ENCODE data around the gene PRTN3. TPM values are rescaled to one million over a fixed set of nuclear protein-coding genes. Genes with fewer than 3 reads are reported as not detected.
"Not testable (repeated sequence)": the region's sequence is repeated elsewhere in the genome, so short reads cannot be mapped to it uniquely, and the experiment has no call there.

The PRTN3 gene
- polyA plus RNA-seq, 12 donors: 0.66 to 12.0 (median 1.3) TPM; not detected in 2

DNA sequence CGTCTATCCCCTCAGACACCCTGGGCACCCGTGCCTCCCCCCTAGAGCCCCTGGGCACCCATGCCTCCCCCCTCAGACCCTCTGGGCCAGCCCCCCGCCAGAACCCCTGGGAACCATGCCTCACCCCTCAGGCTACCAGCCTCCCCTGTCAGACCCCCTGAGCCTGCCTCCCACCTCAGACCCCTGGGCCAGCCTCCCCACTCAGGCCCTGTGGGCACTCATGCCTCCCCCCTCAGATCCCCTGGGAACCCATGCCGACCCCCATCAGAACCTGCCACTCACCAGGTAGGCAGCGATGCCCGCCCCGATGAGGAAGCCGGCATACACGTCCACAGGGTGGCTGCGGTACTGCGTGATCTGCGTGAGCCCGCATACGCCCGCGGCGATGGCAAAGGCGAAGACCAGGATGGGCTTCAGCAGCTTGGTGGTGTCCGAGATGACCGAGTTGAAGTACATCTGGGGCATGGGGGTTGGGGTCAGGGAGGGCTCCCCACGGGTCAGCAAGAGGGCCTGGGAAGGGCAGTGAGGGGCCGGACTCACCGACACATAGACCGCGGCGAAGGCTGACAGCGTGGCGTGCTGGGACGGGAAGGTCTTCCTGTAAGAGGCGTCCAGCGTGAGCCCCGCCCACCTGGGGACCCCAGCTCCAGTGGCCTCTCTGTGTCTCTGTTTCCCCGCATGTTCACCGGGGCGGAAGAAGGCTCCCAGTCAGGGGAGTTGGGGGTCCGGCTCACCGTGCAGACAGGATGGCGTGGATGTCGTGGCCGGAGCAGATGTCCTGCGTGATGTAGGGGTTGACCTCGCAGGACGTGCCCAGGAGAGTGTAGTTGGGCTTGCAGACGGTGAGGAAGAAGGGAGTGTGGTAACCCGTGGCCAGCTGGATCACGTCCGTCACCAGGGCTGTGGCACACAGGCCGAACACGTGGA is 26.4 kb upstream of the PRTN3 start:
- no peak for DNase-seq

DNA sequence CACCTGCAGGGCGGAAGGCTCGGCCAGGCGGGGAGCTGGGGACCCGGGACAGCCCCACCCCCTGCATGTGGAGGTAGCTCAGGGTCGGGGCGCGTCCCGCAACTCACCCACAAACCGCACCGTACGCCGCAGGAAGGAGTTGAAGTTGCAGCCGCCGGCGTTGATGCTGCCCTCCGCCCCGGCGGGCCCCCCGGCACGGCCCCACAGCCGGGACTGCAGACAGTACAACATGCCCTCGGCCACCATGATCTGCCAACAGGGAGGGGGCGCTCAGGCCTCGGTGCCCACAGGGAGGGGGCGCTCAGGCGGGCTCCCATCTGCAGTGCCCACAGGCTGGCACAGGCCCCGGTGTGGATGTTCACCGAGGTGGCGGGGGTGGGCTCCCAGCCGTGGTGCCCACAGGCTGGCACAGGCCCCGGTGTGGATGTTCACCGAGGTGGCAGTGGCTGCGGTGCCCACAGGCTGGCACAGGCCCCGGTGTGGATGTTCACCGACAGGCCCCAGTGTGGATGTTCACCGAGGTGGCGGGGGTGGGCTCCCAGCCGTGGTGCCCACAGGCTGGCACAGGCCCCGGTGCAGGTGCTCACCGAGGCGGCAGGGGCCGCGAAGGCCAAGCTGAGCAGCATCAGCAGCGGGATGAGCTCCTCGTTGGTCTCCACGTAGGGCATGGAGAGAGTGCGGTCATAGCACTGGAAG is 25.6 kb upstream of the PRTN3 start:
- DNase-seq: no peak

DNA sequence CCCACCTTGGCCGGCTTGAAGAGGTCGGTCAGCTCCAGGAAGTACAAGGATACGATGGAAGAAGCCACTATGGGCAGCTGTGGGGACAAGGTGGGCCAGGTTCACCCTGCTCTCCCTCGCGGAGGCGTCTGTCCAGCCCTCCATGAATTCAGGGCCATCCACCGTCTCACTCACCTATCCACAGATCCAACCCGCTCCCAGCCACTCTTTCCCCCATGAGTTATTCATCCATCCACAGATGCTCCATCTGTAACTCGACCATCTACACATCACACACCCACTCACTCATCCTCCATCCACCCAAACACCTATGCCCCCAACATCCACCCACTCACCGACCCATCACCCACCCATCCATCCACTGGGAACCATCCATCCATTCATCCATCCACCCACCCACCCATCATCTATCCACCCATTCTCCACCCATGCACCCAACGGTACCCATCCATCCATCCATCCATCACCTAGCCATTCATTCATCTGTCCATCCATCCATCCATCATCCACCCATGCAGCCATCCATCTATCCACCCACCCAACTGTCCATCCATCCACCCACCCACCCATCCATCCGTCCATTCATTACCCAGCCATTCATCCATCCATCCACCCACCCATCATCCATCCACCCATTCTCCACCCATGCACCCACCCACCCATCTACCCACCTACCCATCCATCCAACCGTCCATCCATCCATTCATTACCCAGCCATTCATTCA is 24.9 kb upstream of the PRTN3 start:
- DNase-seq: no peak

DNA sequence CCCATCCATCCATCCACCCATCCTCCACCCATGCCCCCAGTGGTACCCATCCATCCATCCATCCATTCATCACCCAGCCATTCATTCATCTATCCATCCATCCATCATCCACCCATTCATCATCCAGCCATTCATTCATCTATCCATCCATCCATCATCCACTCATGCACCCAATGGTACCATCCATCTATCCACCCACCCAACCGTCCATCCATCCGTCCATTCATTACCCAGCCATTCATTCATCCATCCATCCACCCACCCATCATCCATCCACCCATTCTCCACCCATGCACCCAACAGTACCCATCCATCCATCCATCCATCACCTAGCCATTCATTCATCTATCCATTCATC is 24.3 kb upstream of the PRTN3 start:
- no peak for DNase-seq

DNA sequence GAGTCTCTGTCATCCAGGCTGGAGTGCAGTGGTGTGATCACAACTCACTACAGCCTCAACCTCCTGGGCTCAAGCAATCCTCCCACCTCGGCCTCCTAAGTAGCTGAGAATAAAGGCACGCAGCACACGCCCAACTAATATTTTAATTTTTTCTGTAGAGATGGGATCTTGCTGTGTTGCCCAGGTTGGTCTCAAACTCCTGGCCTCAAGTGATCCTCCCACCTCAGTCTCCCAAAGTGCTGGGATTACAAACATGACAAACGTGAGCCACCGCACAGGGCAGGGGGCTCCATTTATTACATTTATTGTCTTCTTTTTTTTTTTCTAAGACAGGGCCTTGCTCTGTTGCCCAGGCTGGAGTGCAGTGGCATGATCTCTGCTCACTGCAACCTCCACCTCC is 20.6 kb upstream of the PRTN3 start:
- DNase-seq: not testable (repeated sequence)

DNA sequence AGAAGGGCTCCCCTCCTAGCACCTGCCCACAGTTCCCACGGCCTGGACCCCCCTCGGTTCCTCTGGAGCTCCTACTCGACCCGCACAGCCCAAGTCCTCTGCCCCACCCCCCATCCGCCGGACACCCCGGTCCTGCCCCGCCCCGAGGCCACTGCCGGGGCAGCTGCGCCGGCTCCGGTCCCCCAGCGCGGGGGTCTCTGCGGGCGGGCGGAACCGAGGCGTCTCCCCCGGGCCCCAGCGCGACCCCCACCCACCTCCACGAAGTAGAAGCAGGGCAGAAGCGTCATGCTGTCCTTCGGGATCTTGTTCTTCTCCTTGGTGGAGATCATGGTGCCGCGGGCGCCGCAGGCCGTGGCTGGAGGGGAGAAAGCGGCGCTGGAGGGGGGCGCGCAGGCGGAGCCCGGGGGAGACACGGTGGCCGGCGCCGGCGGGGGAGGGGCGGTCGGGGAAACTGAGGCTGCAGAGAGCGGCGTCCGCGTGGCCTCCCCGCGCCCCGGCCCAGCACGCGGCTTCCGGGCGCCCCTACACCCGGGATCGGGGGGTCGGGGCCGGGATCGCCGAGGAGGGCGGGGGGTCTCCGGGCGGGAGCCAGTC is 19.5 kb upstream of the PRTN3 start:
- DNase-seq: no peak

DNA sequence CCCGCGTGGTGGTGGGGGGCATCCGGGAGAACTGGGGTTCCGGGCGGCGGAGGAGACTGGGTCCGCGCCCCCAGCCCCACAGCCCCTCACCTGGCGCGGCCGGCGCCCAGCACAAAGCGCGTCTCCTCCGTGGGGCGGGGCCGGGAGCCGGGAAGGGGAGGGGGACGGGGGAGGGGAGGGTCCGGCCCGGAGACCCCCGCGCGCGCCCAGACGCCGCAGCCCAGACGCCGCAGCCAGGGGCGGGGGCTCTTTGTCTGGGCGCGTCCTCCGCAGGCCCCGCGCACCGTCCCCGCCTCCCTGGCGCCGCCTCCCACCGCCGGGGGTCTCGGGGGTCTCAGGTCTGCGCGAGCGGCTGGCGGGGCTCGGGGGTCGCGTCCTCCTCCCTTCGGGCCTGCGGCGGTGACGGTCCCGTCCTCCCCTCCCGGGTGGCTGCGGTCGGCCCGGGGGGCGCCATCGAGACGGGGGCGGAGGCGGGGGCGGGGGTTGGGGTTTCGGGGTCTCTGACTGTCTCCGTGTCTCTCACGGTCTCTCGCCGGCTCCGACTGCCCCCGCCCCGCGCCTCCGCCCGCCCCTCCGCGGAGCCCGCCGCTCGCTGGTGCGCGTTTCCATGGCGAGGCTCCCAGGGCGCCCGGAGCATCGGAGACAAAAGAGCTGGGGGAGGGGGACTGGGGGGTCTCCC is 18.8 kb upstream of the PRTN3 start, which contains the start of gene PLPPR3:
TSS of gene PLPPR3 (minus strand) at position 131 of the 679 bp plus-strand sequence. CDS start 396 bp downstream, outside the sequence.
- DNase-seq: no peak

DNA sequence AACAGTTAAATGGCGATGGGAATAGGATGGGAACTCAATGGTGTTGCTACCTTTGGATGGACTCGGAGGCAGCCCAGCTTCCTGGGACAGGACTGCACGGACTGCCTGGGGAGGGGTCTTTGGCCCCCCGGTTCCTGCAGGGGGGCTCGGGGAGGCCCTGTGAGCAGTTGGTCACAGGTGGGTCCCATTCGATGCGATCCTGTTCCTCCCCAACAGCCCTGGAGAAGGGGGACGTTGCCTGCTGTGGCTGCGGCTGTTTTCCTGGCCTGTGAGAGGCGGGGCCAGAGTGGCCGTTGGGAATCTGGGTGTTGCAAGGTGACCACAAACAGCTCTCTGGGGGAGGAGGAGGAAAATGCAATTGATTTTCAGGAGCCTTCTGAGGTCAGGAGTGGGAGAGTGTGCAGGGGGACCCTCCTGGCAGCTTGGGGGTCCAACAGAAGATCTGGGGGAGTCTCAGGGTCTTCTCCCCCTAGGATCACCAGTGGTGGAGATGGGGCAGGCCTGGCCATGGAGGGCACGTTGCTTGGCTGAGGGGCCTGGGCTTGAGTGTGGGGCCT is 17.2 kb upstream of the PRTN3 start:
- DNase-seq: no peak

DNA sequence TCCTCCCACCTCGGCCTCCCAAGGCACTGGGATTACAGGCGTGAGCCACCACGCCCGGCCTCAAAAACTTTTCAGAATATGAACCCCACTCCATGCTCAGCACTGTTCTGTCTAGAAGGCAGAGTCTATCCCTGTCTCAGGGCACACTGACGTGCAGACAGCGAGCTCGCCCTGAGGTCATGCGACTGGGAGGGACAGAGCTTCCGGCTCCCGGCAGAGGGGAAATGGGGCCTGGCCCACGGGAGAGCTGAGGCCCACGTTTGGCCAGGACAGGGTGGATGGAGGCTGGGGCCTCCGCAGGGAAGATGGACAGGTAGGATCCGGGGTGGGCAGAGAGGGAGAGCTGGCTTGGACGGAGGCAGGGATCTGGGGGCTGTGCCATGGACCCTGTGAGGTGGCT is 15.9 kb upstream of the PRTN3 start:
- DNase-seq: no peak

DNA sequence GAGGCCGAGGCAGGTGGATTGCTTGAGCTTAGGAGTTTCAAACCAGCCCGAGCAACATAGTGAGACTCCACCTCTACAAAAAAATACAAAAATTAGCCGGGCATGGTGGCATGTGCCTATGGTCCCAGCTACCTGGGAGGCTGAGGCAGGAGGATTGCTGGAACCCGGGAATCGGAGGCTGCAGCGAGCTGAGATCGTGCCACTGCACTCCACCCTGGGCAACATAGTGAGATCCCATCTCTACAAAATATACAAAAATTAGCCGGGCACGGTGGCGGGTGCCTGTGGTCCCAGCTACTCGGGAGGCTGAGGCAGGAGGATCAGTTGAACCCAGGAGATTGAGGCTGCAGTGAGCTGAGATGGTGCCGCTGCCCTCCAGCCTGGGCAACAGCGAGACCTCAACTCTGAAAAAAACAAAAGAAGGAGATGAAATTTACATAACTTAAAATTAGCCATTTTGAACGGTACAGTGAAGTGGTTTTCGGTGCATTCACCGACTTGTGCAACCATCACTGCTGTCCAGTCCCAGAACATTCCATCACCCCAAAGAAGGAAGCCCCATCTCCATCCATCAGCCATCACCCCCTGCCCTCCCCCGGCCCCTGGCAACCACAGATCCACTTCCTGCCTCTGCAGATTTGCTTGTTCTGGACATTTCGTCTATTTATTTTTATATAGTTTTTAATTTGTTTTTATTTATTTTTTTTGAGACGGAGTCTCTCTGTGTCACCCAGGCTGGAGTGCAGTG is 14.7 kb upstream of the PRTN3 start:
- no peak for DNase-seq

DNA sequence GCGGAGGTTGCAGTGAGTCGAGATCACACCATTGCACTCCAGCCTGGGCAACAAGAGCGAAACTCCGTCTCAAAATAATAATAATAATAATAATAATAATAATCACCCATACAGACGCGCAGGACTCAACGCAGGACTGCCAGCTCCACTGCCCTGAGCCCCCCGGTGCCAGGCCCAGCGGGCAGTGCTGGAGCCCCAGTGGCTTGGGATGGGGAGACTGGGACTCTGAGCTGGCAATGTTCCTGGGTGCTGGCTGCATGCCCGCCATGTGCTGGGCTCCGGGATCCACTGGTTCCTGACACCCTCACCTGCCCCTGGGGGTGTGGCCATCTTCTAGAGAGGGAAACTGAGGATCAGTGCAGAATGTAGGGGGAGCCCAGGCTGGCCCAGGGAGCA is 13.5 kb upstream of the PRTN3 start:
- DNase-seq: no peak

DNA sequence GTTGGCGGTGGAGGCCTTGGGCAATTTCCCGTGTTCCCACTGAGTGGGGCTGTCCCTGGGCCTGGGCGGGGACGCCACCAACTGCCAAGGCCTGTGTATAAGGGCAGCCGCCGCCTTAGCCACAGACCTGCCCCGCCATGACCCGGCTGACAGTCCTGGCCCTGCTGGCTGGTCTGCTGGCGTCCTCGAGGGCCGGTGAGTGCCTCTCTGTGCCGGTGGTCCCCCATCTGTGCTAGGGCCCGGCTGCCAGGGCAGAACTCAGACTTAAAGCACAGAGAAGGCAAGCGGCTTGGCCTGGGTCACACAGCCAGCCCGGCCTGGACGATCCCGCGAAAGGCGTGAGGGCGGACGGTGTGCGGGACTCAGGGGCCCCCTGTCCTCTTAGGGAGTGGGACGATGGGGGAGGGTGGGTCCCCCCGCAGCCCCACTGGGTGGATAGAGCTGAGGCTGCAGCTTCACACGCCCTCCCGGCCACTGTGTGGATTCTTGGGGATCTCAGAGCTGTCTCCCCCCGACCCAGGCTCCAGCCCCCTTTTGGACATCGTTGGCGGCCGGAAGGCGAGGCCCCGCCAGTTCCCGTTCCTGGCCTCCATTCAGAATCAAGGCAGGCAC is 13.0 kb upstream of the PRTN3 start, which contains the start of gene AZU1:
TSS of gene AZU1 (plus strand) at position 128 of the 612 bp plus-strand sequence. CDS start at position 138, 10 bp downstream.
- no peak for DNase-seq

DNA sequence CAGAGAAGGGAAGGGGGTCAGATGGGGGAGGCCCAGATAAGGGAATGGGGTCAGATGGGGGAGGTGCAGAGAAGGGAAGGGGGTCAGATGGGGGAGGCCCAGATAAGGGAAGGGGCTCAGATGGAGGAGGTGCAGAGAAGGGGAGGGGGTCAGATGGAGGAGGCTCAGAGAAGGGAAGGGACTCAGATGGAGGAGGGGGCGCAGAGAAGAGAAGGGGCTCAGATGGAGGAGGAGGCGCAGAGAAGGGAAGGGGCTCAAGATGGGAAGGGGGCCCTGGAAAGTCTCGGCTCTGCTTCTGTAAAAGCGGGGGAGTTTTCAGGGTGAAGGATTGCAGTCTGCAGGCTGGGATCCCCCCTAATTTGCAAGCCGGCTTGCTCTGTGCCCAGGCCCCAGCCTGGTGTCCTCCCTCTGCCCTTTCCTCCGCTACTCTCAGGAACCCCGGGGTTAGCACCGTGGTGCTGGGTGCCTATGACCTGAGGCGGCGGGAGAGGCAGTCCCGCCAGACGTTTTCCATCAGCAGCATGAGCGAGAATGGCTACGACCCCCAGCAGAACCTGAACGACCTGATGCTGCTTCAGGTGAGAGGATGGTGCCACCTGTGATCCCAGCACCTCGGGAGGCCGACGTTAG is 11.6 kb upstream of the PRTN3 start:
- no peak for DNase-seq

DNA sequence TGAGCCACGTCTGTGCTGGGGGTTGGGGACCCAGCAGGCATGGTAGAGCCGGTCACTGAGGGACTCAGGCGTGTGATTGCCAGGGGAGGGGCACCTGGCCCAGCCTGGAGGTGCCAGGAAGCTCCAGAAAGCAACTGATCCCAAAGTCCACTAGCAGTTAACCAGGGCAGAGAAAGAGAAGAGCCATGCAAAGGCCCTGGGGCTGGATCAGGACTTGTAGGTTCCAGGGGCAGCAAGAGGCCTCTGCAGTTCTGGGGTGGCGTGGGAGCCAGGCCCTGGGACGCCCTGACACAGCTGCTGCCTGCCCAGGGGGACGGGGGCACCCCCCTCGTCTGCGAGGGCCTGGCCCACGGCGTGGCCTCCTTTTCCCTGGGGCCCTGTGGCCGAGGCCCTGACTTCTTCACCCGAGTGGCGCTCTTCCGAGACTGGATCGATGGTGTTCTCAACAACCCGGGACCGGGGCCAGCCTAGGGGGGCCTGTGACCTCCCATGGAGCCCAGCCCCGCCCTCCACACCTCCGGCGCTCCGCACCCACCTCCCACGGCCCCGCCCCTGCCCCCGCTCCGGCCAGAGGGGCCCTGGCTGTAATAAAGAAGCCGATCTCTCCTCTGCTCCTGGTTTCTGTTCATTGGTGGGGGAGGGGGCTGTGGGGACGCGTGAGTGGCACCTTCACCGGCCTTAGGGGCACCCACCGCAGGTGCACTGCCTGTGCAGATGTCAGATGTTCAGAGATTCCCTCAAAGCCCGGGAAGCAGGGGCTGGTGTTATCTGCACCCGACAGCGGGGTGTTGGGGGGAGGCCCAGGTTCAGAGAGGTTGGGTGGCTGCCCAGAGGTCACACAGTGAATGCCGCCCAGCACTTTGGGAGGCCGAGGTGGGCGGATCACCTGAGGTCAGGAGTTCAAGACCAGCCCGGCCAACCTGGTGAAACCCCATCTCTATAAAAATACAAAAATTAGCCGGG is 9.1 kb upstream of the PRTN3 start:
- DNase-seq: no peak

DNA sequence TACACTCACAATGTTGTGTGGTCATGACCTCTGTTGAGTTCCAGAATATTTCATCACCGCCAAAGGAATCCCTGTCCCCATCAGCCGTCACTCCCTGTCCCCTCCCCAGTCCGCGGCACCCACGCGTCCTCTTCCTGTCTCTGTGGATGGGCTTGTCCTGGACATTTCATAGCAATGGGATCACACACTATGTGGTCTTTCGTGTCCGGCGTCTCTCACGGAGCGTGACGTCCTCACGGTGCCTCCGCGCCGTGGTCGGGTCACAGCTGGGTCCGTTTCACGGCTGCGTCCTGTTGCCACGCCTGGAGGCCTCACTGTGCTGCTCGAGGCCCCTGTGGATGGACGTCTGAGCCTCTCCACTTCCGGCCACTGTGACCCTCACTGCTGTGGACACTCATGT is 6.6 kb upstream of the PRTN3 start:
- DNase-seq: no peak

DNA sequence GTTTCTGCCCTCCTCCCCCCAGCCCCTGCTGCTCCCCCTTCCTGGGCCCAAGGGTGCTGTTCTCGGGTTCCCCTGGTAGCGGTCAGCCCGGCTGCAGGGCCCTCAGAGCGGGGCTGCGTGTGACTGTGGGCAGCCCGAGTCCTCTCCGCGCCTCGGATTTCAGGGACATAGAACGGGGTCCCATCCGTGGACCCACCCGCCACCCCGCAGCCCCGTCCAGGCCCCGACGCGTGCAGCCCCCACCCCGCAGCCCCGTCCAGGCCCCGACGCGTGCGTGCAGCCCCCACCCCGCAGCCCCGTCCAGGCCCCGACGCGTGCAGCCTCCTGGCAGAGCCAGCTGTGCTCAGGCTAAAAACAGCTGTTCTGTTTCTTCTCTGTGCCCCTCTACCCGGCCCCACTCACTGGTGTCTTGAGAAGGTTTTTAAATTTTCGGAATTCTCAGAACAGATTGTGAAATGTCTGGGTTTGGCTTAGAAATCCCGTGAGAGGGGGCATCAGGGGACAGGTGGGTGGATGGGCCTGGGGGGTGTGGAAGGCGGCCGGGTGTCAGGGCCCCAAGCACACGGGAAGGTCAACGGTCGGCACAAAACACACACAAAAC is 5.5 kb upstream of the PRTN3 start:
- DNase-seq: no peak

DNA sequence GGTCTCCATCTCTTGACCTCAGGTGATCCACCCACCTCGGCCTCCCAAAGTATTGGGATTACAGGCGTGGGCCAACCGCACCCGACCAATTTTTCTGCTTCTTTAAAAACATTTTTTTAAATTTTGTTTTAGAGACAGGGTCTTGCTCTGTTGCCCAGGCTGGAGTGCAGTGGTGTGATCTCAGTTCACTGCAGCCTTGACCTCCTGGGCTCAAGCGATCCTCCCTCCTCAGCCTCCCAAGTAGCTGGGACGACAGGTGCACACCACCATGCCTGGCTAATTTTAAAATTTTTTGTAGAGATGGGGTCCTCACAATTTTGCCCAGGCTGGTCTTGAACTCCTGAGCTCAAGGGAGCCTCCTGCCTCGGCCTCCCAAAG is 2.0 kb downstream of the PRTN3 start:
- DNase-seq: not testable (repeated sequence)

All from muscle of arm (tissue), 12 donors.